Suprapubic skin (tissue), 4 donors: ENCODE results near the gene BAIAP2L1. TPM values are rescaled to one million over a fixed set of nuclear protein-coding genes. Genes with fewer than 3 reads are reported as not detected.

ENCODE experiments used
- DNase-seq, 2 donors: peaks; one replicate each; pipeline ENCODE4 v3.0.0-alpha.2; 2019; ENCODE audit warnings: low spot score in 2 of 2
- H3K27ac ChIP-seq: fragments of 200-600 bp; sonication (generic); one replicate; pipeline ENCODE4 v1.5.1; 2019
- H3K27me3 ChIP-seq: fragments of 200-600 bp; sonication (generic); one replicate; pipeline ENCODE4 v1.5.1; 2019
- H3K36me3 ChIP-seq: fragments of 200-600 bp; sonication (generic); one replicate; pipeline ENCODE4 v1.5.1; 2019
- H3K4me1 ChIP-seq: fragments of 200-600 bp; sonication (generic); one replicate; pipeline ENCODE4 v1.5.1; 2019
- H3K4me3 ChIP-seq: fragments of 200-600 bp; sonication (generic); one replicate; pipeline ENCODE4 v1.5.1; 2019; ENCODE audit warnings: mild to moderate bottlenecking
- H3K9me3 ChIP-seq: fragments of 200-600 bp; sonication (generic); one replicate; pipeline ENCODE4 v1.5.1; 2019
- EP300 ChIP-seq: sonication (generic); formaldehyde crosslinking; IDR thresholded peaks from one replicate; pipeline ENCODE4 v1.6.1; 2017; ENCODE audit warnings: antibody characterized with exemption
- POLR2A ChIP-seq, 2 donors: fragments of 450-650 bp; IDR thresholded peaks; one replicate each; pipeline ENCODE4 v1.6.1; 2017; ENCODE audit warnings: antibody characterized with exemption in 2 of 2, mild to moderate bottlenecking in 2 of 2, moderate library complexity in 2 of 2
- POLR2AphosphoS5 ChIP-seq, 3 donors: sonication (generic); formaldehyde crosslinking; IDR thresholded peaks; one replicate each; pipeline ENCODE4 v1.6.1; 2017; ENCODE audit warnings: antibody characterized with exemption in 3 of 3
- WGBS: methylation state at CpG from one replicate; pipeline ENCODE4 v1.1.5; 2018; 5-methylcytosine and 5-hydroxymethylcytosine counted together
- total RNA-seq, 4 donors: library from RNA; depleted of rRNA; stranded (reverse); fragments of >200 nt; gene quantifications; one replicate each; pipeline ENCODE4 v1.1.0, GENCODE V29; 2016
- TF ChIP-seq, protein P1 (sequence below), 2 donors: fragments of 200-600 bp in 1 of 2; fragments of 450-650 bp in 1 of 2; sonication (generic) in 1 of 2; IDR thresholded peaks; one replicate each; pipeline ENCODE4 v1.5.1; 2016 to 2019; ENCODE audit warnings: antibody characterized with exemption in 2 of 2, mild to moderate bottlenecking in 1 of 2, moderate library complexity in 1 of 2

BAIAP2L1 gene
- total RNA-seq, 4 donors from 2014 or later, result 24.3 to 28.2 (median 26.9) TPM

DNA sequence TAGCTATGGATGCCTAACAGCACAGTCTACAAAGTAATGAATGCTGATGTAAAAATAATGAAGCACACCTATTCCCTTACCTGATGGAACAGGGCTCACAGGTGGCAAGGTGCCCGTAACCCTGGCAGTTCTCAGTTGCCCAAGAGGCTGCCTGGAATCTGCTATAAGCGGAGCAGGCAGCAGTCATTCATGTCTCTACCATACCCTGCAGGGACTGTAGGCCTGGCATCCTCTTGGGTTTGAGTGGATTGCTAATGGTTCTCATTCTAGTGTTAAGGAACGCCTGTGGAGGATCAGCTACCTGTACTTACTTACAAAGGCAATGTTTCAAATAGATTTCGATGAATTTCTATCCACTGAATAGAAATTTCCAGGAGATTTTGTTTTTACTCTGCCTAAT, 38.4 kb downstream of the BAIAP2L1 start:
- Histone ChIP-seq H3K9me3 (no peaks in the 10 kb centered on the region), H3K4me3 (no peak overlapping the region), H3K27me3 (no peaks in the 10 kb centered on the region), H3K4me1 (peaks cover 16% of the 10 kb centered on the region), H3K36me3 (no peaks in the 10 kb centered on the region), H3K27ac (no peak overlapping the region)
- peak in 1 of 2 donors; percentile 54 for DNase-seq
- 48% methylated on average over 4 of the region's 4 CpGs for WGBS
- TF ChIP-seq, protein P1, sequence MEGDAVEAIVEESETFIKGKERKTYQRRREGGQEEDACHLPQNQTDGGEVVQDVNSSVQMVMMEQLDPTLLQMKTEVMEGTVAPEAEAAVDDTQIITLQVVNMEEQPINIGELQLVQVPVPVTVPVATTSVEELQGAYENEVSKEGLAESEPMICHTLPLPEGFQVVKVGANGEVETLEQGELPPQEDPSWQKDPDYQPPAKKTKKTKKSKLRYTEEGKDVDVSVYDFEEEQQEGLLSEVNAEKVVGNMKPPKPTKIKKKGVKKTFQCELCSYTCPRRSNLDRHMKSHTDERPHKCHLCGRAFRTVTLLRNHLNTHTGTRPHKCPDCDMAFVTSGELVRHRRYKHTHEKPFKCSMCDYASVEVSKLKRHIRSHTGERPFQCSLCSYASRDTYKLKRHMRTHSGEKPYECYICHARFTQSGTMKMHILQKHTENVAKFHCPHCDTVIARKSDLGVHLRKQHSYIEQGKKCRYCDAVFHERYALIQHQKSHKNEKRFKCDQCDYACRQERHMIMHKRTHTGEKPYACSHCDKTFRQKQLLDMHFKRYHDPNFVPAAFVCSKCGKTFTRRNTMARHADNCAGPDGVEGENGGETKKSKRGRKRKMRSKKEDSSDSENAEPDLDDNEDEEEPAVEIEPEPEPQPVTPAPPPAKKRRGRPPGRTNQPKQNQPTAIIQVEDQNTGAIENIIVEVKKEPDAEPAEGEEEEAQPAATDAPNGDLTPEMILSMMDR (IDR thresholded peaks at IDR 0.05), result no peak
- TF ChIP-seq EP300, result no peak
- TF ChIP-seq POLR2AphosphoS5 (IDR thresholded peaks at IDR 0.05), result no peak
- TF ChIP-seq POLR2A (IDR thresholded peaks at IDR 0.05), result no peak

DNA sequence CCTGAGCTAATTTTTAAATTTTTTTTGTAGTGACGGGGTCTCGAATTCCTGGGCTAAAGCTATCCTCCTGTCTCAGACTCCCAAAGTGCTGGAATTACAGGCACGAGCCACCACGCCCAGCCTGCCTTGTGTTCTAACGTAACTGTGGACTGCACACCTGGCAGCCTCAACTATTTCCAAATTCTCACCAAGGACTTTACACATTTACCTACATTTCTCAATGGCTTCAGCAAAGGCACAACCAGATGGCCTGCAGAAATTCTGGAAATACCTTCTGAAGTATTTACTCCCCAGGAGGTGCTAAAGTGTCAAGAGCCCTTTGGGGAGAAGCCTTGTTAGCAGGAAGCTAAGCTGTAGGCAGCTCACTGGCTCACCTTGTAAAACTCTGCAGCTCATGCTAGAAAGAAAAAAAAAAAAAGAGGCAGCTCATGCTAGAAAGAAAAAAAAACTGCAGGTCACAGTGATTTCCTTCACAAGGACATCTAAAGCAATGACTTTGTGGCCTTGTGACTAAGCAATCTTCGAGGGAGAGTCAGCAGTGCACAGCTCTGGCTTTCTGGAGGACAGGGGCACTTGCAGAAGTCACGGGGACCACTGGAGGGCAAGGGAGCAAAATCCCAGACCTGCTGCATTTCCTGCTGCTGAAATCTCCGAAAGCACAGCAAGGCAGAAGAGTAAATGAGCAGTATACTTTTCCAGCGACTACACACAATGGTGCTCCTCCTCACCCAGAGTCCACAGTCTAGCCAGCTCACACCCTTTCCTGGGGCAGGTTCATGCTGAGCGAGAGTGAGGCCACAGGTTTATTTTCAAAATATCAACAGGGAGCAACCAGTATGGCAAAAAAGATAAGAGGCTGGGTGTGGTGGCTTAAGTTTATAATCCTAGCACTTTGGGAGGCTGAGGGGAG, 40.4 kb downstream of the BAIAP2L1 start:
- Histone ChIP-seq H3K27ac (peak overlapping the region; percentile 10), H3K27me3 (no peaks in the 10 kb centered on the region), H3K4me3 (no peak overlapping the region), H3K9me3 (no peaks in the 10 kb centered on the region), H3K4me1 (peaks cover 18% of the 10 kb centered on the region), H3K36me3 (no peaks in the 10 kb centered on the region)
- TF ChIP-seq POLR2A (IDR thresholded peaks at IDR 0.05) (no peak), EP300 (no peak), POLR2AphosphoS5 (IDR thresholded peaks at IDR 0.05) (no peak)
- TF ChIP-seq, protein P1 (IDR thresholded peaks at IDR 0.05), result no peak
- peak in 1 of 2 donors; percentile 62 for DNase-seq
- WGBS, result 47% methylated on average over 10 of the region's 10 CpGs

DNA sequence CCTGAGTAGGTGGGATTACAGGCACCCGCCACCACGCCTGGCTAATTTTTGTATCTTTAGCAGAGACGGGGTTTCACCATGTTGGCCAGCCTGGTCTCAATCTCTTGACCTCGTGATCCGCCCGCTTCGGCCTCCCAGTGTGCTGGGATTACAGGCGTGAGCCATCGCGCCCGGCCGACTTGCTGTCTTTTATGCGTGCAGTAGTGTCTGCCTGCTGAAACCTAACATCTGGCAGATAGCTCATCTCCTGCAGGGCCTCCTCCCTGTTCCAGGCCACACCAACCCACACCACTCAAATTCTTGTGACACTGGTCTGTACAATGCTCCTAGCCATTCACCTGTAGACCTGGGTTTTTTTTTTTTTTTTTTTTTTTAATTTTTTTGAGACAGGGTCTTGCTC, 41.5 kb downstream of the BAIAP2L1 start:
- no peak overlapping the region for H3K27ac ChIP-seq
- WGBS, result 97% methylated on average over 13 of the region's 13 CpGs
- no peak for TF ChIP-seq POLR2AphosphoS5 (IDR thresholded peaks at IDR 0.05)
- TF ChIP-seq, protein P1 (IDR thresholded peaks at IDR 0.05), result no peak
- no peaks in the 10 kb centered on the region for H3K9me3 ChIP-seq
- H3K4me1 ChIP-seq, result peaks cover 25% of the 10 kb centered on the region
- H3K36me3 ChIP-seq, result no peaks in the 10 kb centered on the region
- no peak overlapping the region for H3K4me3 ChIP-seq
- DNase-seq, result peak in 1 of 2 donors; percentile 65
- no peaks in the 10 kb centered on the region for H3K27me3 ChIP-seq

DNA sequence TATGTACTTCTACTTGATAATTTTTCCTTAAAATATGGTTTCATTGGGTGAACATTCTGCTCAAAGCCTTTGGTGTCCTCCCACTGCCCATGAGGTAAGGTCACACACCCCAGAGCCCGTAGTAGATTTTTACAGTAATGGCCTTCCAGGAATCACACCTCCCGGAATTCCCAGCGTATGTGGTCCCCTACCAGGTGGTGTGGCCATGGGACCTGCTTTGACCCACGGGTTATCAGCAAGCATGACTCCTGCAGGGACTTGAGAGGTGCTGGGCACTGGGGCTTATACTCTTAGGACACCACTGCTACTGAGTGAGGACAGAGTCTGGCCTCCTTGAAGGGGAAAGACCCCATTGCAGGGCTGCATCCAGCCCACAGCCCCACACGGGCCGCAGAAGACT, 42.2 kb downstream of the BAIAP2L1 start:
- Histone ChIP-seq H3K9me3 (no peaks in the 10 kb centered on the region), H3K4me1 (peaks cover 30% of the 10 kb centered on the region), H3K4me3 (no peak overlapping the region), H3K36me3 (no peaks in the 10 kb centered on the region), H3K27ac (no peak overlapping the region), H3K27me3 (no peaks in the 10 kb centered on the region)
- peak in 1 of 2 donors; percentile 56 for DNase-seq
- 96% methylated on average over 6 of the region's 6 CpGs for WGBS
- TF ChIP-seq POLR2A (IDR thresholded peaks at IDR 0.05) (no peak), EP300 (no peak), POLR2AphosphoS5 (IDR thresholded peaks at IDR 0.05) (no peak)
- TF ChIP-seq, protein P1 (IDR thresholded peaks at IDR 0.05), result no peak

DNA sequence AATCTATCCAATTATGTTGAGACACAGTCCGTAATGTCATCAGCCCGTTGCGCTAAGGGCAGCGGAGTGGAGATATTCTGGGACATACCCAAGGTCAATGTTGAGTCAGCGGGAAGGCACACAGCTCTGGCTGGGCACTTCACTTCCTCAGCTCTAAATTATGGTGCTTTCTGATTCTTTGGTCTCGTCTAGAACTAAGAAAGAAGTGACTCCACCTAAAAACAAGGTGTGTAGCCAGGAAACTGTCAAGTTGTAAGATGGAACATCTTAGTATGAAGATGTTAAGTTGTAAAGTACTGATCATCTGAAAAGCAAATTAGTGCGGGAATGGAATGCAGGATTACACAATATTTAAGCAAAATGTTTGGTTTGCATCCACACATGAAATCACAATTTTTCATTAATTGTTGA, 43.1 kb downstream of the BAIAP2L1 start:
- Histone ChIP-seq H3K36me3 (no peaks in the 10 kb centered on the region), H3K4me1 (peaks cover 36% of the 10 kb centered on the region), H3K27me3 (no peaks in the 10 kb centered on the region), H3K4me3 (no peak overlapping the region), H3K27ac (peak overlapping the region; percentile 14), H3K9me3 (no peaks in the 10 kb centered on the region)
- WGBS, result 34% methylated on average over 7 of the region's 7 CpGs
- TF ChIP-seq POLR2A (IDR thresholded peaks at IDR 0.05), result no peak
- TF ChIP-seq, protein P1 (IDR thresholded peaks at IDR 0.05), result no peak
- TF ChIP-seq POLR2AphosphoS5 (IDR thresholded peaks at IDR 0.05), result no peak
- TF ChIP-seq EP300, result no peak
- peak in 1 of 2 donors; percentile 68 for DNase-seq
